Nephron (organoid): Measurements from ENCODE around the gene TNIP2.
A peak's percentile ranks its signal among the peaks of the same experiment; 100 is the strongest.

Experiments
- H3K27ac Mint-ChIP-seq, 3 experiments: 2 replicates each; pipeline ENCODE4 v1.8.0; 2020; ENCODE audit warnings: mixed read lengths in 3 of 3, mild to moderate bottlenecking in 2 of 3, moderate library complexity in 1 of 3
- H3K27me3 Mint-ChIP-seq: 2 replicates; pipeline ENCODE4 v1.8.0; 2021; ENCODE audit warnings: low read depth, mild to moderate bottlenecking, moderate library complexity, mixed read lengths
- H3K36me3 Mint-ChIP-seq: 2 replicates; pipeline ENCODE4 v1.8.0; 2020; ENCODE audit warnings: low read depth, mixed read lengths
- H3K4me1 Mint-ChIP-seq: 2 replicates; pipeline ENCODE4 v1.8.0; 2020; ENCODE audit warnings: mixed read lengths
- H3K4me3 Mint-ChIP-seq, 3 experiments: 2 replicates each; pipeline ENCODE4 v1.8.0; 2020; ENCODE audit warnings: mild to moderate bottlenecking in 3 of 3, mixed read lengths in 3 of 3, moderate library complexity in 2 of 3
- H3K9me3 Mint-ChIP-seq: 2 replicates; pipeline ENCODE4 v1.8.0; 2020; ENCODE audit warnings: mixed read lengths
- TF ChIP-seq, protein P1 (sequence below), 3 experiments: fragments of 200-600 bp; sonication (generic); IDR thresholded peaks; one replicate each; pipeline ENCODE4 v1.5.0; 2021; ENCODE audit warnings: antibody characterized with exemption in 3 of 3; ENCODE audit not compliant: unreplicated experiment in 3 of 3

Gene TNIP2

DNA sequence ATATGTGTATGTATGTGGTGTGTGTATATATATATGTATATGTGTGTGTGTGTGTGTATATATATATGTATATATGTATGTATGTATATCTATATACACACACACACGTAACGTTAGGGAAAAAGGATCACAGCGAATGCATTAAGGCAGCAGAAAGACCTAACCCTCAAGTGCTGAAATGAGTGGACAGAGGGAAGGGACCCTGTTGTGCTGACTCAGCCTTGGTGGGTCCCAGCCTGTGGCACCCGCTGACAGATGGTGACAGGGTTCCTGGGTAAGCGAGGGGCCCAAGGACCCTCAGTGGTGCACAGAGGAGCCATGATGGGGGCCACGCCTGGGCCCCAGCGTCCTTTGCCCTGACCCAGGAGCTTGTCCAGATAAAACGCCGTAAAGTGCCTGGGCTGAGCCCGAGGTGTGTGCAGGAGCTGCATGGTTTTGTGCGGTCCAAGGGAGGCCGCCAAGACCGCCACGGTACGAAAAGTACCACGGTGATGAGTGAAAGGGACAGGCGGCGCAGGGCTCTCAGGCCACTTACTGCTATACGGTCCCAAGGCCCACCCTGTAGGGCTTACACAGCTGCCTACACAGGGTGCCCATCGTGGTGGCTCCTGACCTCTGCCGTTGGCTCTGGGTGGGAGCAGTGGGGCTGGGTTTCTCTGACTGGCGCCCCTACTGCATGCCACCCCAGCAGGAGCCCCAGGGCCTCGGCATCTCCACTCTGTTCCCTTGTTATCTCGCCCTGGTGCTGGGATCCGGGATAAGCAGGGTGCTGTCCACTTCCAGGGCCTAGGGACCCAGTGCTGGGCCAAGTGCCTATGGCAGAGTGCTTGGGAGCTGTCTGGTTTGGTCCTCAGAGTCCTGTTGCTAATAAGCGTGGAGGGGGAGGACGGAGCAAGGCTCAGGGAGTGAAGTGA is 46.7 kb upstream of the TNIP2 start:
- H3K36me3 Mint-ChIP-seq: no peaks in the 10 kb centered on the region
- H3K27ac Mint-ChIP-seq: peak overlapping the region in 2 of 3 experiments; percentile 48 to 99
- TF ChIP-seq, protein P1, sequence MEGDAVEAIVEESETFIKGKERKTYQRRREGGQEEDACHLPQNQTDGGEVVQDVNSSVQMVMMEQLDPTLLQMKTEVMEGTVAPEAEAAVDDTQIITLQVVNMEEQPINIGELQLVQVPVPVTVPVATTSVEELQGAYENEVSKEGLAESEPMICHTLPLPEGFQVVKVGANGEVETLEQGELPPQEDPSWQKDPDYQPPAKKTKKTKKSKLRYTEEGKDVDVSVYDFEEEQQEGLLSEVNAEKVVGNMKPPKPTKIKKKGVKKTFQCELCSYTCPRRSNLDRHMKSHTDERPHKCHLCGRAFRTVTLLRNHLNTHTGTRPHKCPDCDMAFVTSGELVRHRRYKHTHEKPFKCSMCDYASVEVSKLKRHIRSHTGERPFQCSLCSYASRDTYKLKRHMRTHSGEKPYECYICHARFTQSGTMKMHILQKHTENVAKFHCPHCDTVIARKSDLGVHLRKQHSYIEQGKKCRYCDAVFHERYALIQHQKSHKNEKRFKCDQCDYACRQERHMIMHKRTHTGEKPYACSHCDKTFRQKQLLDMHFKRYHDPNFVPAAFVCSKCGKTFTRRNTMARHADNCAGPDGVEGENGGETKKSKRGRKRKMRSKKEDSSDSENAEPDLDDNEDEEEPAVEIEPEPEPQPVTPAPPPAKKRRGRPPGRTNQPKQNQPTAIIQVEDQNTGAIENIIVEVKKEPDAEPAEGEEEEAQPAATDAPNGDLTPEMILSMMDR (IDR thresholded peaks at IDR 0.05; ENCODE audit: unreplicated experiment in 3 of 3): no peak
- no peaks in the 10 kb centered on the region for H3K9me3 Mint-ChIP-seq
- no peak overlapping the region for H3K4me3 Mint-ChIP-seq
- H3K27me3 Mint-ChIP-seq: peaks cover 3% of the 10 kb centered on the region
- H3K4me1 Mint-ChIP-seq: peaks cover 33% of the 10 kb centered on the region

DNA sequence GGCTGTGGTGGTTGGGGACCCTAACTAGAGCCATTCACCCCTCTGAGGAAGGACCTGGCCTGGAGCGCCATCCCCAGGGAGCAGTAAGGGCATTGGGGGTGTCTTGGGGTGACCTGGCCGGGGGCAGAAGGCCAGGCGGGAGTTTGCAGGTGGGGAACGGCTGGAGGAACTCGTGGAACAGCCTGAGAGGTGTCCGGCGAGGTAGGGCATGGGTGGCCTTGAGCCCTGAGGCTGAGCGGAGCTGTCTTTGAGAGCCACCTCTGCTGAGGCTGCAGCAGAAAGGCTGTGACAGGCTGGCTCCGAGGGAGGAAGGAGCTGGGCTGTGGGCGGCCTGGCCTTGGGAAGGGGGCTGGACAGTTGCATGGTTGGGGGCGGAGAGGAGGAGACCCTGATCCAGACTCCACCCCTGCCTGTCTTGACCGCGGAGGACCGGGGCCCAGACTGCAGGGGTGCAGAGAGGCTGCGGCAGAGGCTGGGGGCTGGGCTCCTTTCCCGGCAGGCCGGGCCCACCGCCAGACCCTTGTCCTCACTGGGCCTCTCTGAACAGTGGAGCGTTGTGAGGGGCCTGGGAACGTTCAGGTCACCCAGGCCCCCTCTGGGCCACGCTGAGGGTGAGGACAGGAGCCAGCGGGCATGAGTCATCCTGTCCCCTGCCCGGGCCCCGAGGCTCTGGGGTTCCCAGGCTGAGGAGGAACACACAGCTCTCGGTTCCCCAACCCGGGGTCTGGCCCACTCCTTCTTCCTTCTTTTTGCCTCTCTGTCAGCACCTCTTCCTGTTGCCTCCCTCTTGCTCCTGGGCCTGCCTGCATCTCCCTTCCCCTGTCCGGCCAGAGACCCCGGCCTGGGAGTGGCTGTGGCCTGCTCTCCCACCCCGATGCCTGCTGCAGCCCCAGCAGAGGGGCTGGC is 44.8 kb upstream of the TNIP2 start:
- TF ChIP-seq, protein P1 (IDR thresholded peaks at IDR 0.05; ENCODE audit: unreplicated experiment in 3 of 3): no peak
- H3K4me1 Mint-ChIP-seq: peaks cover 27% of the 10 kb centered on the region
- peak overlapping the region; percentile 98 to 99 (median 99) for H3K27ac Mint-ChIP-seq
- peak overlapping the region; percentile 34 to 76 (median 73) for H3K4me3 Mint-ChIP-seq
- H3K27me3 Mint-ChIP-seq: peaks cover 3% of the 10 kb centered on the region
- H3K9me3 Mint-ChIP-seq: no peaks in the 10 kb centered on the region
- no peaks in the 10 kb centered on the region for H3K36me3 Mint-ChIP-seq

DNA sequence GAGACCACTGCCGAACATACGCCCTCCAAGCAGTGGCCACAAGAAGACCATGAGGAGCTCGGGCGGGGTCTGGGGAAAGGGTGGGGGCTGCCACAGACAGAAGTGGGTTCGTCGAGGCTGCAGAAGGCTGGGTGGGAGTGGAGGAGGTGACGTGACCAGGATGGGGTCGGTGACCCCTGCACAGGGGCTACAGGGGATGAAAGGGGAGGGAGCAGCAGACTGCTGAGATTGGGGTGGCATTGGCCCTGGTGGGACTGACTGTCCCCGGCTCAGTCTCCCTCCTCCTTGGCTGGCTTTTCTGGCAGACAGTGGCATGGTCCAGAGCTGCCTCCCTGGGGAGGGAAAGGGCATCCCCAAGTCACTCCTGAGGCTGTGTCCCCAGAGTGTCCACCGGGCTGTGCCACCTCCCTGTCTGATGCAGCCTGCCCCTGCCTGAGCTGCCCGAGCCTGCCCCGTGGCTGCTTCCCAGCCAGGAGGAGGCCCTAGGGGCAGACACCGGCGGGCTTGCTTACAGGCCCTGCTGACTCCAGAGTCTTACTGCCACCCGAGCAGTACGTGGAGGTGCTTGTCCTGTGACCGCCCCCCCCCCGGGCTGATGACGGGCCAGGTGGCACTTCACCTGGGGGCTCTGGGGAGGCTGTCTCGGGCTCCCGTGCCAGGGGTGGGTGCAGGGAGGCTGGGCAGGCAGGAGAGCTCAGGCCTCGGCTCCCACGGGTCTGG is 44.0 kb upstream of the TNIP2 start:
- no peaks in the 10 kb centered on the region for H3K9me3 Mint-ChIP-seq
- peaks cover 3% of the 10 kb centered on the region for H3K27me3 Mint-ChIP-seq
- H3K4me1 Mint-ChIP-seq: peaks cover 27% of the 10 kb centered on the region
- peak overlapping the region; percentile 98 to 99 (median 99) for H3K27ac Mint-ChIP-seq
- TF ChIP-seq, protein P1 (IDR thresholded peaks at IDR 0.05; ENCODE audit: unreplicated experiment in 3 of 3): no peak
- H3K4me3 Mint-ChIP-seq: peak overlapping the region in 2 of 3 experiments; percentile 73 to 76
- no peaks in the 10 kb centered on the region for H3K36me3 Mint-ChIP-seq

DNA sequence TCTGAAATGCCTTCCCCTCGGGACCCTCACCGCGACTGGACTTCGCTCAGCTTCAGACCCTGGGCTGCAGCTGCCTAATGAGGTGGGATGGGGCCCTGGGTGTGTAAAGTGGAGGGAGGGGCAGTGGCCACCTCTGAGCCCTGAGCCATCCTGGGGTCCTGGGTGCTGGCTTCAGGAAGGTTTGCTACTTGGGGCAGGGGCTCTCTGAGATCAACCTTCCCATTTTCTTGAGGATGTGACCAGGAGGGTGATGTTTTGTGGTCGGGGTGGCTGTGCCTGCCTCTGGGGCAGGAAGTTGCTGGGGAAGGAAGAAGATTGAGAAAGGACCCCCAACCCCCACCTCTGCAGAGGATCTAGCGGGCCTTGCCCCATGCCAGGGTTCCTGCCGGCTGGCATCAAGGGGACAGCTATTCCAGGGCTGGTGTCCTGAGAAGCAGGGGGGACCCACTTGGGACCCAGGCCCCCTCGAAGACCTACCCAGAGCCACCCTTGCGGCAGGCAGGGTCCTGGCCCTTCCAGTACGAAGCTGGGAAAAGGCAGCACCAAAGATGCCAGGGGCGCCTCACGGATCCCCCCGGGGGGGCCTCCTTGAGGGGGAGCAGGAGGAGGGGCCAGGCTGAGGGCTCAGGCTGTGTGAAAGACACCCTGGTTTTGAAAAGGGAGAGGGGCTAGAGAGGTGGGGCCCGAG is 43.2 kb upstream of the TNIP2 start:
- Mint-ChIP-seq H3K4me3 (peak overlapping the region in 2 of 3 experiments; percentile 44 to 56), H3K27ac (peak overlapping the region; percentile 90 to 98 (median 98)), H3K4me1 (peaks cover 34% of the 10 kb centered on the region), H3K36me3 (no peaks in the 10 kb centered on the region), H3K9me3 (no peaks in the 10 kb centered on the region), H3K27me3 (peaks cover 3% of the 10 kb centered on the region)
- TF ChIP-seq, protein P1 (IDR thresholded peaks at IDR 0.05; ENCODE audit: unreplicated experiment in 3 of 3): no peak
